SH-SY5Y (cell line): ENCODE results near the gene CENPU.

Source experiments
- GATA2 ChIP-seq: IDR thresholded peaks from 2 replicates; pipeline ENCODE4 v1.6.1; 2011; ENCODE audit warnings: mild to moderate bottlenecking, low read depth, low read length
- GATA3 ChIP-seq: IDR thresholded peaks from 2 replicates; pipeline ENCODE4 v1.6.1; 2011; ENCODE audit warnings: low read depth, mild to moderate bottlenecking, low read length, moderate library complexity

DNA sequence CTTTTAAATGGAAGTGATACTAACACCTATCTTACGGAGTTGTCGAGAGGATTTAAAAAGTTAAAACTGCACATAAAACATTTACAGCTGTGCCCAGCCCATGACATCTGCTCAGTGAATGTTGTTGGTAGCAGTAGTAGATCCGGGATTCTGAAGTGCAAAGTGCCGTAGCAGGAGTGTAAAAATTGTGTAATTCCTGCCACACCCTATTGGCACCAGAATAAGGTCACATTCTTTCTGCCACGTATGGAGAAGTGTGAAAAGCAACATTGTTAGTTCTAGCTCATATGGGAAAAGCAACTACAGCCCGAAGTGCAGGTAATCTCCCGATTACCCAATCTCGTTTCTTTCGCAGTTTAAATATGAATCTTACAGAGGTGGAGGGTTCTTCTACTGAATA lies 53.2 kb downstream of the CENPU start:
- TF ChIP-seq GATA2 (no peak), GATA3 (no peak)
